RPMI7951 (cell line): ENCODE data around the gene SOCS4. TPM values are rescaled to one million over a fixed set of nuclear protein-coding genes. Genes with fewer than 3 reads are reported as not detected.
"Not testable (repeated sequence)": the region's sequence is repeated elsewhere in the genome, so short reads cannot be mapped to it uniquely, and the experiment has no call there.

Source experiments
- DNase-seq: peaks from one replicate; pipeline ENCODE4 v3.0.0-alpha.2; 2012; ENCODE audit warnings: low read depth
- total RNA-seq: library from RNA; depleted of rRNA; stranded (reverse); fragments of >200 nt; shearing (Covaris generic); gene quantifications from 2 replicates; pipeline ENCODE4 v1.2.3, GENCODE V29; 2014; rRNA removed

Gene SOCS4
- 12.3 and 16.0 TPM in 2 replicates for total RNA-seq

- DNase-seq: peak; percentile 89
Observed at GRCh38 chr14:55026793-55027561, at the start of gene SOCS4, which contains the start of gene WDHD1. Gene SOCS4, plus strand, starts transcription at chr14:55027236. Its CDS starts 15,806 bp downstream, at chr14:55043042. Gene WDHD1, minus strand, starts transcription at chr14:55027099. Its CDS starts 312 bp downstream, at chr14:55026787.

- DNase-seq: no peak
Observed at GRCh38 chr14:54979039-54979438, 48.0 kb upstream of the SOCS4 start.

- DNase-seq: no peak
Observed at GRCh38 chr14:54981698-54982097, 45.3 kb upstream of the SOCS4 start.

GRCh38 chr14:54985156-54985555 is 41.9 kb upstream of the SOCS4 start:
- no peak for DNase-seq

- peak; percentile 28 for DNase-seq
Observed at GRCh38 chr14:55000381-55000780, 26.7 kb upstream of the SOCS4 start.

- no peak for DNase-seq
Observed at GRCh38 chr14:55005071-55005470, 22.0 kb upstream of the SOCS4 start.

GRCh38 chr14:55015006-55015405 is 12.0 kb upstream of the SOCS4 start:
- DNase-seq: no peak

- DNase-seq: no peak
Observed at GRCh38 chr14:55019968-55020554, 7.0 kb upstream of the SOCS4 start.

GRCh38 chr14:55024365-55024764 is 2.7 kb upstream of the SOCS4 start:
- DNase-seq: not testable (repeated sequence)

- no peak for DNase-seq
Observed at GRCh38 chr14:55025948-55026347, 1.1 kb upstream of the SOCS4 start.

GRCh38 chr14:55026441-55026792 is 619 bp upstream of the SOCS4 start:
- DNase-seq: no peak

- DNase-seq: no peak
Observed at GRCh38 chr14:55028066-55028465, 1.0 kb downstream of the SOCS4 start.

GRCh38 chr14:55028476-55028875 is 1.4 kb downstream of the SOCS4 start:
- DNase-seq: no peak

- DNase-seq: no peak
Observed at GRCh38 chr14:55031190-55031589, 4.2 kb downstream of the SOCS4 start.

- not testable (repeated sequence) for DNase-seq
Observed at GRCh38 chr14:55037995-55038394, 11.0 kb downstream of the SOCS4 start.

- no peak for DNase-seq
Observed at GRCh38 chr14:55038708-55039107, 11.7 kb downstream of the SOCS4 start.

- no peak for DNase-seq
Observed at GRCh38 chr14:55043528-55043927, 16.5 kb downstream of the SOCS4 start.

- no peak for DNase-seq
Observed at GRCh38 chr14:55045087-55045486, 18.1 kb downstream of the SOCS4 start.

GRCh38 chr14:55047301-55048053 is 20.4 kb downstream of the SOCS4 start:
- no peak for DNase-seq

- DNase-seq: no peak
Observed at GRCh38 chr14:55048900-55049436, 21.9 kb downstream of the SOCS4 start.

GRCh38 chr14:55051165-55051422 is 24.1 kb downstream of the SOCS4 start:
- no peak for DNase-seq

- DNase-seq: peak; percentile 92
Observed at GRCh38 chr14:55051423-55052268, 24.6 kb downstream of the SOCS4 start, which contains the start of gene MAPK1IP1L. Gene MAPK1IP1L, plus strand, starts transcription at chr14:55051647. Its CDS starts 10,037 bp downstream, at chr14:55061684.
